GM18867 (cell line): ENCODE results near the gene CASTOR1.
"Not testable (repeated sequence)": the region's sequence is repeated elsewhere in the genome, so short reads cannot be mapped to it uniquely, and the experiment has no call there.

Source experiments
- ATAC-seq: cut with Tn5 transposase; IDR thresholded peaks from one replicate; pipeline ENCODE4 v1.9.1; 2021; ENCODE audit warnings: mild to moderate bottlenecking, moderate library complexity; ENCODE audit not compliant: unreplicated experiment

Gene CASTOR1

GRCh38 chr22:30289141-30289979 is at the start of gene CASTOR1:
Gene CASTOR1 (minus strand): TSS chr22:30289505. CDS start chr22:30289497, 8 bp downstream.
- ATAC-seq, result peak; percentile 71

GRCh38 chr22:30338802-30339201 is 49.5 kb upstream of the CASTOR1 start:
- ATAC-seq, result no peak

- ATAC-seq, result not testable (repeated sequence)
Observed at GRCh38 chr22:30338341-30338740, 49.0 kb upstream of the CASTOR1 start.

- no peak for ATAC-seq
Observed at GRCh38 chr22:30337461-30337778, 48.1 kb upstream of the CASTOR1 start.

GRCh38 chr22:30336752-30337460 is 47.6 kb upstream of the CASTOR1 start:
- no peak for ATAC-seq

- no peak for ATAC-seq
Observed at GRCh38 chr22:30335236-30335635, 45.9 kb upstream of the CASTOR1 start.

- ATAC-seq, result no peak
Observed at GRCh38 chr22:30334646-30335045, 45.3 kb upstream of the CASTOR1 start.

- no peak for ATAC-seq
Observed at GRCh38 chr22:30333707-30334087, 44.4 kb upstream of the CASTOR1 start.

- no peak for ATAC-seq
Observed at GRCh38 chr22:30332994-30333706, 43.8 kb upstream of the CASTOR1 start.

- ATAC-seq, result no peak
Observed at GRCh38 chr22:30332551-30332950, 43.2 kb upstream of the CASTOR1 start.

- no peak for ATAC-seq
Observed at GRCh38 chr22:30328466-30329049, 39.3 kb upstream of the CASTOR1 start.

GRCh38 chr22:30327864-30328345 is 38.6 kb upstream of the CASTOR1 start:
- ATAC-seq, result no peak

GRCh38 chr22:30326706-30327362 is 37.5 kb upstream of the CASTOR1 start, which contains the start of gene TBC1D10A:
Gene TBC1D10A (minus strand): TSS chr22:30326941. CDS start chr22:30326881, 60 bp downstream.
- peak; percentile 88 for ATAC-seq

GRCh38 chr22:30326255-30326705 is 37.0 kb upstream of the CASTOR1 start:
- peak; percentile 24 for ATAC-seq

- no peak for ATAC-seq
Observed at GRCh38 chr22:30325724-30326254, 36.5 kb upstream of the CASTOR1 start.

- ATAC-seq, result no peak
Observed at GRCh38 chr22:30325065-30325720, 35.9 kb upstream of the CASTOR1 start.

- ATAC-seq, result no peak
Observed at GRCh38 chr22:30324014-30324730, 34.9 kb upstream of the CASTOR1 start.

- no peak for ATAC-seq
Observed at GRCh38 chr22:30323246-30323645, 33.9 kb upstream of the CASTOR1 start.

GRCh38 chr22:30321461-30321860 is 32.2 kb upstream of the CASTOR1 start:
- ATAC-seq, result no peak
